Keratinocyte (primary cell): Measurements from ENCODE around the gene RAMP1.

Experiments used
- EZH2 ChIP-seq: IDR thresholded peaks from one replicate; pipeline ENCODE4 v1.6.1; 2012; ENCODE audit warnings: inconsistent platforms, mild to moderate bottlenecking, low read length, moderate library complexity
- TF ChIP-seq, protein P1 (sequence below), 3 experiments: IDR thresholded peaks in 1 of 3; conservative IDR thresholded peaks in 1 of 3; optimal IDR thresholded peaks in 1 of 3; 2 replicates in 2 of 3; 3 replicates in 1 of 3; pipeline versions ENCODE3 to v1.5.1; 2011; ENCODE audit warnings: low read length in 3 of 3, mild to moderate bottlenecking in 3 of 3, moderate library complexity in 2 of 3, control low read depth in 1 of 3, inconsistent platforms in 1 of 3; ENCODE audit not compliant: insufficient read depth in 2 of 3; ENCODE audit errors: extremely low read depth in 1 of 3

DNA sequence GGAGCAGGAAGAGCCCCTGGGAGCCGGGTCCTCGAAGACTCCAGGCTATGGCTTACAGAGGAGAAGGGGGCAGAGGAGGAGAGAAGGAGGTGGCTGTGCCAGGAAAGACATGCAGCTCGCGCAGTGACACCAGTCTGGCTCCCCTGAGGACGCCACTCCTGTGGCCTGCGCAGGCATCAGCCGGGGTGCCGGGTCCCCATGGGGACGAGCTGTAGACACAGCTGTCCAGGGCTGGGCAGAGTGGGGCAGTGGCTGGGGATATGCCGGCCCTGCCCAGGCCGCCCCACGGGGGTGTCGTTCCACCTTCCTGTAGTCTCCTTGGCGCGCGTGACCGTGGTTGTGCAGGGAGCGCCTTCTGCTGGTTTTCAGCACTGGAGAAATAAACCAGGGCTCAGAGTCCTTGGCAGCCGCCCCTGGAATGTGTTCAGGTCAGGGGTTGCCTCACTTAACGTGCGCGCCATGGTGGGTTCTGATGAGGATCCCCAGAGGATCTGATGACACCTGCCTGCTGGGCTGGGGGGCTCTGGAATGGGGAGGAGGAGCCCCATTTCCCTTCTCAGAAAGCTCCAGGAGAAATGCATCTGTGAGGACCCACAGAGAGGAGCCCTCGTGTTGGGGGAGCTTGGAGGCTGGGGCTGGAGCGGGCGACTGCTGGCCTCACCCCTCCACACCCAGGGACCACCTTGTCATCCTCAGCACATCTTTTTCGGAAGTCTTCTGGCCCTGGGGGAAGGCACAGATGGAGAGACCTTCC lies 26.7 kb downstream of the RAMP1 start:
- TF ChIP-seq, protein P1, sequence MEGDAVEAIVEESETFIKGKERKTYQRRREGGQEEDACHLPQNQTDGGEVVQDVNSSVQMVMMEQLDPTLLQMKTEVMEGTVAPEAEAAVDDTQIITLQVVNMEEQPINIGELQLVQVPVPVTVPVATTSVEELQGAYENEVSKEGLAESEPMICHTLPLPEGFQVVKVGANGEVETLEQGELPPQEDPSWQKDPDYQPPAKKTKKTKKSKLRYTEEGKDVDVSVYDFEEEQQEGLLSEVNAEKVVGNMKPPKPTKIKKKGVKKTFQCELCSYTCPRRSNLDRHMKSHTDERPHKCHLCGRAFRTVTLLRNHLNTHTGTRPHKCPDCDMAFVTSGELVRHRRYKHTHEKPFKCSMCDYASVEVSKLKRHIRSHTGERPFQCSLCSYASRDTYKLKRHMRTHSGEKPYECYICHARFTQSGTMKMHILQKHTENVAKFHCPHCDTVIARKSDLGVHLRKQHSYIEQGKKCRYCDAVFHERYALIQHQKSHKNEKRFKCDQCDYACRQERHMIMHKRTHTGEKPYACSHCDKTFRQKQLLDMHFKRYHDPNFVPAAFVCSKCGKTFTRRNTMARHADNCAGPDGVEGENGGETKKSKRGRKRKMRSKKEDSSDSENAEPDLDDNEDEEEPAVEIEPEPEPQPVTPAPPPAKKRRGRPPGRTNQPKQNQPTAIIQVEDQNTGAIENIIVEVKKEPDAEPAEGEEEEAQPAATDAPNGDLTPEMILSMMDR (optimal IDR thresholded peaks at IDR 0.05 in 1 of 3, IDR thresholded peaks at IDR 0.05 in 1 of 3, conservative IDR thresholded peaks at IDR 0.05 in 1 of 3; ENCODE audit: extremely low read depth in 1 of 3, insufficient read depth in 2 of 3, low read length in 3 of 3) = no peak
- no peak for TF ChIP-seq EZH2
